Lung microvascular endothelial cell (primary cell): ENCODE results near the gene MREG. TPM values are rescaled to one million over a fixed set of nuclear protein-coding genes. Genes with fewer than 3 reads are reported as not detected.
"Not testable (repeated sequence)": the region's sequence is repeated elsewhere in the genome, so short reads cannot be mapped to it uniquely, and the experiment has no call there.

Experiments used
- DNase-seq, 2 donors: peaks; one replicate each; pipeline versions ENCODE4 v3.0.0 to v3.0.0-alpha.2; 2010; ENCODE audit warnings: low read depth in 2 of 2
- total RNA-seq: library from RNA; depleted of rRNA; stranded (reverse); fragments of >200 nt; gene quantifications from 2 replicates; pipeline ENCODE4 v1.2.1, GENCODE V29; 2014

Gene MREG
- total RNA-seq, 1 donor from 2014 or later, result 0.40 TPM

DNA sequence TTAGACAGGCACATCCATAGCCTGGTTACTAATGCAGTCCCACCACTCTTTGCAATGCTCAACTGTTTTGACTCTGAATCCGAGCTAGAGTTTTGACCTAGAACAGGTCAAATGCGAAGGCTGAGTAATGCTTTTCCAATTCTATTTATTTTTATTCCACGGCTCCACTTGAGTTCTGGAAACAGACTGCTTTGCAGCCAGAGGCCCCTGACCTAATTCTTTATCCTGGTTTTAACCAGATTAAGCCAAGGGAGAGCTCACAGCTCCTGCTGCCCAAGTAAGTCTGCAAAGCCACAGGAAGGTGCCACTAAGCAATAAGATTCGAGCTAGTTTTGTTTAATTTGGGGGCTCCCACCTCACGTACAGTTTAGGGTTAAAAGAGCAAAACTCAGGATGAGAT, 51.4 kb downstream of the MREG start:
- DNase-seq, result no peak

GRCh38 chr2:215958257-215958656, 55.1 kb downstream of the MREG start:
- DNase-seq, result no peak

GRCh38 chr2:215957354-215958122, 55.8 kb downstream of the MREG start:
- DNase-seq, result not testable (repeated sequence)

DNA sequence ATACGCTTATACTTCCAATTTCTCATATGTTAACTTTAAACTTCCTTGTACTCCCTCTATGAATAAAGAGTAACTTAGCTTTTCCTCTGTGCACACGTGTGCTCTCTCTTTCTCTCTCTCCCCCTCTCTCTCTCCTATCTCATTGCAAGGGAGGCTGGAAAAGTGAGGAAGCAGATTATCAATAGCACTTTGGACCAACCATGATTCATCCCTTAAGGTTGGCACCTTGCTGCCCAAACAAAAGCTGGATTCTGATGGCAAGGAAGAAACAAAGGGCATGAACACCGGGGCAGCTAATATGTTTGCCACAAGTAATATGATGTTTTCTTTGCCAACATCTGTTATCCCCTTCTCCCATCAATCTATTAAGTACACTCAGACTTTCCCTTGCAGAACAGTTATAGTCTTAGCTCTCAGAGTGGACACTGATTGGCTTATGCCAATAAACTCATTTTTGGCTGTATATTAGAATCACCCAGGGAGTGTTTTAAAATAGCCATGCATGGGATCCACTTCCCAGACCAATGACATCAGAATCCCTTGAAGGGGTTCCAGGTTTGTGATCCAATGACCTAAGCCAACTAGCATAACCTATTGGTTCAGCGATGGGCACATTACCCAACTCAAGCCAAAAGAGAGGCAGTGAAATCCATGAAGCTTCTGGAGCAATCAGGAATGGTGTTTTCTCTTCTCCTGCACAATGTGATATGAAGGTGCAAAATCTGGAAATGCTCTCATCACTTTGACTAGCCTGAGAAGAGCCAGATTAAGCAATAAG, 60.3 kb downstream of the MREG start:
- DNase-seq, result no peak

GRCh38 chr2:215951558-215951957, 61.8 kb downstream of the MREG start:
- no peak for DNase-seq

DNA sequence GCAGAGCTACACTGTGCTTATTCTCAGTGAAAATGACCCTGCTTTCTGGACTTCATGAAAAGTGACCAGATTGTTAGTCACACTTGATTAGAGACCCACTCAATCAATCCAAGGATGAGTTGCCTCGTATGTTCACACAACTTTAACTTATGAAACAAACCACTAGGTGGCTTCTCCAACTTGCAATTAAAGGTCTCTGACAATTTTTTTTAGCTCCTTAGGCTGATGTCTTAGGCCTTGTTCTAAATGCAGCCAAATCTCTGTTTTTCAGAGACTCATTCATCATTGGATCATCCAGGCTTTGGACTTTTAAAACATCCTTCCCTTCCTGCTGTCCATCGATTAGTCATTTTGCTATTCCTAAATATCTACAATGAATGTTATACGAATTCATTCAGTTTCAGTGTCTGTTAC, 63.4 kb downstream of the MREG start:
- peak; percentile 35 to 59 for DNase-seq

DNA sequence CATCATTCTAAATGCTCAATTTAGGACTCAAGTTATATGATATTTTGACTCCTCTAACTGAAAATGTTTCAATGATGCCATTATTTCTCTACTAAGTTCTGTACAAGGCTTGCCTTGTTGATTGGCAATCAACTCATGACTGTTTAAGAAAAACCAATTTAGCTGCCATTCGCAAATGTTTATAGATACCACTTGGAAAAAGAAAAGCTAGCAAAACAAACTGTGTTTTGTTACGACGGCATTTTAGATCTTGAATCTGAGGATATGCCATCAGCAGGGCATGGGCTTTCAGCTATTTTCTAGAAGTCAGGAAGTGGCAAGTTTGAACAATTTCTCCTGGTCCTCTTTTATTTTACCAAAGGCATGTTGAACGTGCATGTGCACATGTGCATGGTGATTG, 65.3 kb downstream of the MREG start:
- no peak for DNase-seq

DNA sequence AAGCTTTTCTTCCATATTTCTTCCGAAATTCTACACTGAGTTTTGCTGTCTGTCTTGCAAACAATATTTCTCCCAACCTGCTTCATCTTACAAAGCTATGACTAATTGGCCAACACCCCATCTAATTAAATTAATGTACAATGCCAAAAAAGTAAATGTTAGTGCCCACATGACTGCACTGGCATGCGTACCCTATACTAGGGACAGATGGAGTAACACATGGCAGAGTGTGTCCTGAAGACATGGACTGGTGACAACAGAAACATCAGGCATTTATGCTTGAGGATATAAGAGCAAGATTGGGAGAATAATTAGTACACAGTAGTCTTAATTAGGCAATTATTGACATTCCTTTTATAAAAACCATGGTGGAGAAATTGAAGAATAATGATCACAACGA, 66.8 kb downstream of the MREG start:
- no peak for DNase-seq

DNA sequence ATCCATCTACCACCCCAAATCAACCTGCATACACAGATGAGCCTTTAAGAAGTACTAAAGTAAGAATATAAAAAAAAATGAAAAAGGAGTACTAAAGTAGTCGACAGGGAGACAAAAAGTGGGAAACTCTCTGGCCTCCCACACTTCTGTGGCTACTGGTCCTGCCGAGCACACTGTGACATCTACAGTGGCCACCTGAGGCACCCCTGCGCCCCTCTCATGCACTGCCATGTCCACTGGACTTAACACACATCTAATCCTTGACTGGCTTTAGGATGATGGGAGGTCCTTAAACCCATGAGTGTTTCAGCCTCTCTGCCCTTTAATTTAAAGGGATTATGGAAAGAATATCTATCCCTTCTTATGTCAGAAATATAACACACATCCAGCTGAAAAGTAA, 71.2 kb downstream of the MREG start:
- DNase-seq, result no peak

GRCh38 chr2:215941726-215942125, 71.6 kb downstream of the MREG start:
- no peak for DNase-seq

DNA sequence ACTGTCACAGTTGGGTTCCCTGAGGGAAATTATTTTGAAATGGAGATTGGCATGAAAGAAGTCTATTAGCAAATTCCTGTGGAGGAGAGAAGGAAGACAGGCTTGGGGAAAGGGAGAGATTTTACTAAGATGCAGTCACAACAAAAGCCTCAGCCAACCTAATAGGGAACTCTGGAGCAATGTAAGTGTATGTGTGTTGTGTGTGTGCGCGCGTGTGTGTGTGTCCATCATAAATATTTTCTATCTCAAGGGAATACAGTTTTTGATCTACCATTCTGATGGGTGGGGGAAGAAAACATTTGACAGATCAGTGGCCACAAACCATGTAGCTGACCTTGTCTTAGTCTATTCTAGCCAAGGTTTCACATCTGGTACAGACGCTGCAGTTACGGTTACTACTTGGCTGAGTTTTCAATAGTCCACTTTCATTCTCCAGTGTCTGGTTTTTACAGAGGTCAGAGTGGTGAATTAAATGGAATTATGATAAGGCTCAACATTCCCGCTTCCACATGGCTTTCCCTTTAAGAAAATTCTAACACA, 72.6 kb downstream of the MREG start:
- no peak for DNase-seq

GRCh38 chr2:215937190-215937589, 76.2 kb downstream of the MREG start:
- no peak for DNase-seq

DNA sequence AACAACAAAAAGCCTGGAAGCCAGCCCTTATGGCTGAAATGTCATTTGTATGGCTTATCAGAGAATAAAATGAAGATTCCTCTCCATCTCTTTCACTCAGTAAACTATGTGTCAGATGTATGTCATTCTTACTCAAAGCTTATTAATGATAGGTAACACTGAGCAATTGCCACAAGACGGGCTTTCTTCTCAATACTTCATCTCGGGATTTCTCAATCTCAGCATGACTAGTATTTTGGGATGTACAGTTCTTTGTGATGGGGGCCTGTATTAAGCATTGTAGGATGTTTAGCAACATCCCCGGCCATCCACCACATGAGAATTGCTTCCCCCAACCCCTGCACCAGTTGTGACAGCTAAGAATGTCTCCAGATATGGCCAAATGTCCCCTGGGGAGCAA, 80.2 kb downstream of the MREG start:
- no peak for DNase-seq

GRCh38 chr2:215931256-215931903, 82.0 kb downstream of the MREG start:
- peak; percentile 79 to 82 for DNase-seq

DNA sequence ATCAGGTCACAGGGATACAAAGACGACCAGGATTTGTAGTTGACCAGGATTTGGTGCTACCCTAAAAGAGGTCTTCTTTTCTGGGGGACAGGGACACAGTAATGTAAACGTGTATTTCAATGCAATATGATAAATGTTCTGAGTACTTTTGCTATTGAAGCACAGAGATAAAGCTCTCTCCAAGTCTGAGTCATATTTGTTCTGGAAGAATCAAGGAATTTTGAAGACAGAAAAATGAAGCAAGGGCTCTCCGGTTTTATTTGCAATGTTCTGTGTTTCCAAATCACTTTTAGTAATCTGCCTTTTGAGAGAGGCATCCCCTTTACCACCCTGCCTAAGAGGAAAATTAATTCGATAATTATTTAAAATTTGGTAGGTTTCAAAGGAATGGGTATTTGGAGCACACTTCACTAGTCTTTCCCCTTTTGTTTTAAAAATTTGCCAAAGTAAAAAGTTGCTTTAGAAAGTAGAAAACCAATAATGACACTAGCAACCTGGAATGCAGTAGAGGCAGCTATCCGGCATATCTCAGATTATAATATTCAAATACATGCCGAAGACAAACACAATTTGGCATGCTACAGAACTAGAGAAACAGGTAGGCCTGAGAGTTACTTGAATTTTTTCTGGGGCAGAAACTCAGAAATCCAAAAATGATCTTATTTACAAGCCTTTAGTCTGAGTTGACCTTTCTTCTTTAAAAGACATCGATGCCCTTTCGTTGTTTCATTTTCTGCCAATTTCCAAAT, 82.7 kb downstream of the MREG start:
- no peak for DNase-seq

- DNase-seq, result peak in 1 of 2 donors; percentile 23
These were observed 83.6 kb downstream of the MREG start for GRCh38 chr2:215929602-215930335.

DNA sequence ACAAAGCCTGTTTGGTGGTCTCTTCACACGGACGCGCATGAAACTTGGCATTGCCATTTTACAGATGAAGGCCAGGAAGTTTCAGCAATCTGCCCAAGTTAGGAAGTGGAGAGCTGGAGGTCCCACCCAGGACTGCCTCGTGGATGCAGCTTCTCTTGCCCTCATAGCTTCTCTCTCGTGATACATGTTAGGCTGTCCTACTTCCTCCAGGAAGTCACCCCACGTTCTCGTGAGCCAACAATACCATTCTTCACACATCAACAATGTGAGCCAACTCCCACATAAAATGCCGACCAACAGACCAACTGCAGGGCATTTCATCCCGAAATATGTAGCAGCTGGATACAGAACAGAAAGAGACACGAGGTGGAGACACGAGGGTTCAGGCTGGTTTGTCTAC, 85.3 kb downstream of the MREG start:
- peak in 1 of 2 donors; percentile 27 for DNase-seq

- DNase-seq, result not testable (repeated sequence)
These were observed 86.4 kb downstream of the MREG start for GRCh38 chr2:215926992-215927391.

DNA sequence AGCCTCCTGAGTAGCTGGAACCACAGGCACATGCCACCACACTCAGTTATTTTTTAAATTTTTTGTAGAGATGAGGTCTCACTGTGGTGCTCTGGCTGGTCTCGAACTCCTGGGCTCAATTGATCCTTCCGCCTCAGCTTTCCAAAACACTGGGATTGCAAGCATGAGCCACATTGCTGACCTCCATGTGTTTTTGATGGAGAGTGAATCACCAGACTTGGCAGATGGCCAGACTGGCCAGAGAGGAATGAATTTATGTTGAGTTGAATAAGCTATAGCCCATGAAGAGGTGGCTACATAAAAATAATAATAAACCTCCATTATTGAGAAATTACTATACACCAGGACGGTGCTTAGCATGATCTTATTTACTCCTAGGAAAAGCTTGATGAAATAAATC, 91.5 kb downstream of the MREG start:
- DNase-seq, result peak; percentile 88 to 92

DNA sequence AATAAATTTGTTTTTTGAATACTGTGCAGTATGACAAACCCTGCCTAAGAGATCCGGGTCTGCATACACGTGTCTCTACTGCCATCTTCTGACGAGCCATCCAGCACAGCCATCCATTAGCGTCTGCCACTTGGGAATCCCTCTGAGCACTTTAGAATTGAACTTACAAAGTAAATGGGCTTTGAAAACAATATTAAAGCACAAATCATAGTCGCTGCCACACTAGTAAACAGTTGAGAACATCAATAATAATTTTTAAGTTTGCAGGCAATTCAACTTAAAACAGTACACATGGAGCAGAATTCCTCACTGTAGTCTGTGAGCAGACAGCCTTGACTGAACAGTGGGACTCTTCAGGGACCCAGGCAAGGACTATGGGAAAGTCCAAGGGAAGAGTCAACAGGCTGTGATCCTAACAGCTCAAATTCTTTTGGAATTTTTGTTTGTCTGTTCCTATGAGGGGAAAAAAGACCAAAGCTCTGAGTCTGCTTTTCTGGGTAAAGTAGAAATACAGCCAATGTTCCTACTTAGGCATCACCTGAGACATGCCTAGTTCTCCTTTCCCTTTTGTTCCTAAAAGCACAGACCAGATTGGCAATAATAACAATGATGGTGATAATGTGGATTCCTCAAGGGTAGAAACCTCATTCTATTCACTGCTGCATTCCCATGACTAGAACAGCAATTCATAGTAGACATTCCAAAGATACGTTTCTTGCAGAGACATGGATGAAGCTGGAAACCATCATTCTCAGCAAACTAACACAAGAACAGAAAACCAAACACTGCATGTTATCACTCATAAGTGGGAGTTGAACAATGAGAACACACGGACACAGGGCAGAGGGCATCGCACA, 92.9 kb downstream of the MREG start:
- peak; percentile 87 for DNase-seq
